Hepatocyte (in vitro differentiated cells): ENCODE measurements around the gene PLA2G2A. TPM values are rescaled to one million over a fixed set of nuclear protein-coding genes. Genes with fewer than 3 reads are reported as not detected.
"Not testable (repeated sequence)": the region's sequence is repeated elsewhere in the genome, so short reads cannot be mapped to it uniquely, and the experiment has no call there.

Experiments used
- DNase-seq: peaks from one replicate; pipeline ENCODE4 v3.0.0-alpha.2; 2016; ENCODE audit warnings: low spot score
- H2AFZ ChIP-seq: fragments of 200-600 bp; sonication (generic); 2 replicates; pipeline ENCODE4 v1.6.0; 2016; ENCODE audit warnings: antibody characterized with exemption, mild to moderate bottlenecking
- H3K27ac ChIP-seq: fragments of 200-600 bp; sonication (generic); 2 replicates; pipeline ENCODE4 v1.5.1; 2016; ENCODE audit warnings: mild to moderate bottlenecking
- H3K27me3 ChIP-seq: fragments of 200-600 bp; sonication (generic); 2 replicates; pipeline ENCODE4 v1.6.1; 2016
- H3K36me3 ChIP-seq: fragments of 200-600 bp; sonication (generic); replicated peaks from 2 replicates; pipeline ENCODE4 v1.5.1; 2016; ENCODE audit warnings: low read depth; ENCODE audit not compliant: insufficient read depth
- H3K4me1 ChIP-seq: fragments of 200-600 bp; sonication (generic); 2 replicates; pipeline ENCODE4 v1.5.1; 2016; ENCODE audit warnings: mild to moderate bottlenecking, moderate library complexity; ENCODE audit not compliant: insufficient read depth
- H3K4me2 ChIP-seq: fragments of 200-600 bp; sonication (generic); 2 replicates; pipeline ENCODE4 v1.6.0; 2016
- H3K4me3 ChIP-seq: fragments of 200-600 bp; sonication (generic); 2 replicates; pipeline ENCODE4 v1.5.1; 2016; ENCODE audit warnings: mild to moderate bottlenecking
- H3K79me2 ChIP-seq: fragments of 200-600 bp; sonication (generic); 2 replicates; pipeline ENCODE4 v1.6.0; 2017; ENCODE audit warnings: mild to moderate bottlenecking
- H3K9me2 ChIP-seq: fragments of 200-600 bp; sonication (generic); replicated peaks from 2 replicates; pipeline ENCODE4 v1.6.0; 2017; ENCODE audit warnings: mild to moderate bottlenecking; ENCODE audit not compliant: insufficient read depth
- H3K9me3 ChIP-seq: fragments of 200-600 bp; sonication (generic); 2 replicates; pipeline ENCODE4 v1.5.1; 2016; ENCODE audit warnings: low read depth, mild to moderate bottlenecking
- H4K20me1 ChIP-seq: fragments of 200-600 bp; sonication (generic); 2 replicates; pipeline ENCODE4 v1.6.0; 2016; ENCODE audit warnings: mild to moderate bottlenecking; ENCODE audit not compliant: insufficient read depth, poor library complexity, severe bottlenecking
- EZH2 ChIP-seq: fragments of 200-600 bp; sonication (generic); IDR thresholded peaks from 2 replicates; pipeline ENCODE4 v1.6.1; 2016; ENCODE audit warnings: antibody characterized with exemption, mild to moderate bottlenecking, borderline replicate concordance
- EZH2phosphoT487 ChIP-seq: fragments of 200-600 bp; sonication (generic); IDR thresholded peaks from one replicate; pipeline ENCODE4 v1.6.1; 2018; ENCODE audit warnings: antibody characterized with exemption, mild to moderate bottlenecking, low read depth, moderate library complexity; ENCODE audit not compliant: unreplicated experiment, severe bottlenecking
- WGBS: methylation state at CpG from one replicate; pipeline ENCODE4 v1.1.6; 2016; ENCODE audit warnings: low lambda C conversion rate; ENCODE audit errors: missing lambda C conversion rate; 5-methylcytosine and 5-hydroxymethylcytosine counted together
- polyA plus RNA-seq: library from polyadenylated mRNA; unstranded; fragments of >200 nt; fragmentation: Nextera tagmentation; extraction: Ambion mirVana; gene quantifications from 2 replicates; pipeline ENCODE4 v1.2.1, GENCODE V29; 2016
- total RNA-seq: library from RNA; depleted of rRNA; stranded (reverse); fragments of >200 nt; gene quantifications from 2 replicates; pipeline ENCODE4 v1.2.3, GENCODE V29; 2014
- TF ChIP-seq, protein P1 (sequence below): fragments of 200-600 bp; sonication (generic); IDR thresholded peaks from 2 replicates; pipeline ENCODE4 v1.5.1; 2016; ENCODE audit warnings: antibody characterized with exemption, mild to moderate bottlenecking; ENCODE audit not compliant: poor library complexity

PLA2G2A gene
- total and polyA plus RNA-seq, 2 experiments from 2014 or later = 170 to 1,328 TPM

DNA sequence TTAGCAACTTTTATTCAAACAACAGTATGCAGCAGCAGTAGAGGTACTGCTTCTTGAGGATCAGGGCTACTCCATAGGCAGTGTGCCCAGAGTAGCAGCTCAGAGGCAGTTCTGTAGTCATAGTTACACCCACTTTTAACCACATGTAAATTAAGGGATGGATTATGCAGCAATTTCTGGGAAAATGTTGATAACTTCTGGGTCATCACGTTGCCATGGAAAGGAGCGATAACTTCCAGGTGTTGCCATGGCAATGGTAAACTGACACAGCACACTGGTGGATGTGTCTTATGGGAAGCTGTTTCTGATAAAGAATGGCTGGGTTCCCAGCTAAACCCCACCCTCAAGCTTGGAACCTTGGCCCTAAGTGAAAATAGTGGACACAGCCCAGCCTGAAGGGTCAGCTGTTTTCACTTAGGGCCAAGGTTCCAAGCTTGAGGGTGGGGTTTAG is 29.0 kb upstream of the PLA2G2A start:
- Histone ChIP-seq H3K9me3 (no peaks in the 10 kb centered on the region), H3K36me3 (no peaks in the 10 kb centered on the region), H3K27me3 (no peaks in the 10 kb centered on the region), H3K4me1 (peaks cover 6% of the 10 kb centered on the region), H3K9me2 (no peaks in the 10 kb centered on the region), H3K27ac (peak overlapping the region; percentile 62), H4K20me1 (no peaks in the 10 kb centered on the region), H3K4me3 (no peak overlapping the region), H3K4me2 (no peak overlapping the region), H2AFZ (no peak overlapping the region), H3K79me2 (no peaks in the 10 kb centered on the region)
- 87% methylated on average over 2 of the region's 2 CpGs for WGBS
- TF ChIP-seq, protein P1, sequence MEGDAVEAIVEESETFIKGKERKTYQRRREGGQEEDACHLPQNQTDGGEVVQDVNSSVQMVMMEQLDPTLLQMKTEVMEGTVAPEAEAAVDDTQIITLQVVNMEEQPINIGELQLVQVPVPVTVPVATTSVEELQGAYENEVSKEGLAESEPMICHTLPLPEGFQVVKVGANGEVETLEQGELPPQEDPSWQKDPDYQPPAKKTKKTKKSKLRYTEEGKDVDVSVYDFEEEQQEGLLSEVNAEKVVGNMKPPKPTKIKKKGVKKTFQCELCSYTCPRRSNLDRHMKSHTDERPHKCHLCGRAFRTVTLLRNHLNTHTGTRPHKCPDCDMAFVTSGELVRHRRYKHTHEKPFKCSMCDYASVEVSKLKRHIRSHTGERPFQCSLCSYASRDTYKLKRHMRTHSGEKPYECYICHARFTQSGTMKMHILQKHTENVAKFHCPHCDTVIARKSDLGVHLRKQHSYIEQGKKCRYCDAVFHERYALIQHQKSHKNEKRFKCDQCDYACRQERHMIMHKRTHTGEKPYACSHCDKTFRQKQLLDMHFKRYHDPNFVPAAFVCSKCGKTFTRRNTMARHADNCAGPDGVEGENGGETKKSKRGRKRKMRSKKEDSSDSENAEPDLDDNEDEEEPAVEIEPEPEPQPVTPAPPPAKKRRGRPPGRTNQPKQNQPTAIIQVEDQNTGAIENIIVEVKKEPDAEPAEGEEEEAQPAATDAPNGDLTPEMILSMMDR = no peak
- no peak for TF ChIP-seq EZH2phosphoT487
- no peak for TF ChIP-seq EZH2
- peak; percentile 60 for DNase-seq

DNA sequence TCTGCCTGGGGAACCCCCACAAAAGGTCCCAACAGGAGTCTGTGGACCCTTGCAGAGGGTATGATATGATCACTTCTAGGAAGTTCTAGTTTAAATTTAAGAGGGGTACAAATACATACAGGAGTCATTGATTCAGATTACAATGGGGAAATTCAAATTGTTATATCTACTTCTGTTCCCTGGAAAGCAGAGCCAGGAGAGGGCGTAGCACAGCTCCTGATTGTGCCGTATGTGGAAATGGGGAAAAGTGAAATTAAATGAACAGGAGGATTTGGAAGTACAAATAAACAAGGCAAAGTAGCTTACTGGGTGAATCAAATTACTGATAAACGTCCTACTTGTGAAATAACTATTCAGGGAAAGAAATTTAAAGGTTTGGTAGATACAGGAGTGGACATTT is 19.4 kb upstream of the PLA2G2A start:
- DNase-seq, H3K4me1 ChIP-seq, H3K4me2 ChIP-seq, H3K4me3 ChIP-seq, H3K27me3 ChIP-seq, H3K27ac ChIP-seq, H2AFZ ChIP-seq, H3K9me2 ChIP-seq, H3K79me2 ChIP-seq, H3K9me3 ChIP-seq, H4K20me1 ChIP-seq, H3K36me3 ChIP-seq: not testable (repeated sequence)
- WGBS = 61% methylated on average over 3 of the region's 3 CpGs

DNA sequence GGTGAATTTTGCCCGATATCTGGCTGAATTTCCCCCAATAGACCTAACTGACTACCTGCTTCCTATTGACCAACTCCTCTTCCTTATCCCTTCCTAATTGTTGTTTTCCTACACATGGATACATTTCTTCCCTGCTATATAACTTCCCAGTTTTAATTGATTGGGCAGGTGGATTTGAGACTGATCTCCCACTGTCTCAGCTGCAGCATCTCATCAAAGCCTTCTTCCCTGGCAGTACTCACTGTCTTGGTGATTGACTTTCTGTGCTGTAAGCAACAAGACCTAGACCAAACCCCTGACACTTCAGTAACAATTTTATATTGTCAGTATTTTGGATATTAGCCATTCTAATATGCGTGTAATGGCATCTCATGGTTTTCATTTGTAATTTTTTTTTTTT is 11.3 kb upstream of the PLA2G2A start:
- no peaks in the 10 kb centered on the region for H3K27me3 ChIP-seq
- H3K27ac ChIP-seq = no peak overlapping the region
- H3K36me3 ChIP-seq = no peaks in the 10 kb centered on the region
- H3K4me1 ChIP-seq = no peaks in the 10 kb centered on the region
- H4K20me1 ChIP-seq = no peaks in the 10 kb centered on the region
- no peak overlapping the region for H2AFZ ChIP-seq
- no peak for DNase-seq
- H3K9me2 ChIP-seq = no peaks in the 10 kb centered on the region
- H3K4me3 ChIP-seq = no peak overlapping the region
- WGBS = 86% methylated on average over 2 of the region's 2 CpGs
- H3K4me2 ChIP-seq = no peak overlapping the region
- TF ChIP-seq EZH2phosphoT487 (no peak), EZH2 (no peak)
- TF ChIP-seq, protein P1 = no peak
- no peaks in the 10 kb centered on the region for H3K9me3 ChIP-seq
- H3K79me2 ChIP-seq = no peaks in the 10 kb centered on the region

DNA sequence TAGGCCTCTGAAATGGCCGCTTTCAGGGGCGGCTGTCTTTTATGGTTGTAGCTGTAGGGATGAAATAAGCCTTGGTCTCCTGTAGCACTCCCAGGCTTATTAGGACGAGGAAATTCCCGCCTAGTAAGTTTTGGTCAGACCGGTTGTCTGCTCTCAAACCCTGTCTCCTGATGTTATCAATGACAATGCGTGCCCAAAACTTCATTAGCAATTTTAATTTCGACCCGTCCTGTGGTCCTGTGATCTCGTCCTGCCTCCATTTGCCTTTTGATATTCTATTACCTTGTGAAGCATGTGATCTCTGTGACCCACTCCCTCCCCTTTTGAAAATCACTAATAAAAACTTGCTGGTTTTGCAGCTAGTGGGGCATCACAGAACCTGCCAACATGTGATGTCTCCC is 10.8 kb upstream of the PLA2G2A start:
- not testable (repeated sequence) for H3K36me3 ChIP-seq, H4K20me1 ChIP-seq, H3K9me2 ChIP-seq, H3K4me2 ChIP-seq, DNase-seq, H3K79me2 ChIP-seq, H3K27ac ChIP-seq, H3K9me3 ChIP-seq, H2AFZ ChIP-seq, H3K4me1 ChIP-seq, H3K4me3 ChIP-seq, H3K27me3 ChIP-seq
- 38% methylated on average over 9 of the region's 9 CpGs for WGBS
